GM12878 (cell line): Measurements from ENCODE around the gene RP9. TPM values are rescaled to one million over a fixed set of nuclear protein-coding genes. Genes with fewer than 3 reads are reported as not detected.

Source experiments
- ATAC-seq: fragments of 200-7000 bp; cut with Tn5 transposase; 3 replicates; pipeline ENCODE4 v1.9.1; 2020; ENCODE audit warnings: mild to moderate bottlenecking, moderate library complexity
- BruUV-seq: library from RNA; stranded (reverse); fragments of 400-500 nt; replicated peaks from 2 replicates; lab custom pipeline; 2021; lab: Mats Ljungman, UMichigan
- CTCF ChIA-PET: fragments of 300-600 bp; sonication (Branson Sonifier 250); formaldehyde crosslinking; extraction: SDS; loops from one replicate; lab custom pipeline; 2021; ENCODE audit warnings: inconsistent platforms; lab: Yijun Ruan, JAX
- POLR2A ChIA-PET: fragments of 350-600 bp; formaldehyde crosslinking; extraction: SDS; loops from one replicate; lab custom pipeline; 2021; ENCODE audit warnings: inconsistent platforms; lab: Charles Lee
- RAD21 ChIA-PET: fragments of 300-600 bp; sonication (Branson Sonifier 250); formaldehyde crosslinking; loops from one replicate; lab custom pipeline; 2023; ENCODE audit warnings: antibody characterized with exemption; ENCODE audit not compliant: unreplicated experiment; lab: Charles Lee
- SMC1A ChIA-PET: fragments of 300-600 bp; sonication (Branson Sonifier 250); formaldehyde crosslinking; loops from one replicate; lab custom pipeline; 2023; ENCODE audit not compliant: unreplicated experiment, uncharacterized antibody; lab: Charles Lee
- DNase-seq: peaks from one replicate; pipeline ENCODE4 v3.0.0-alpha.2; 2011; ENCODE audit warnings: low read depth, low spot score
- FAIRE-seq: peaks from 3 replicates; lab custom pipeline; 2011; peaks lifted over from hg19 to GRCh38; lab: Jason Lieb, UNC
- H2AFZ ChIP-seq: 2 replicates; pipeline ENCODE4 v1.6.0; 2011; ENCODE audit warnings: low read depth, low read length, control low read depth; ENCODE audit not compliant: control insufficient read depth
- H3K27ac ChIP-seq: 2 replicates; pipeline ENCODE4 v1.5.1; 2011; ENCODE audit warnings: control low read depth; ENCODE audit not compliant: control insufficient read depth, insufficient read depth
- H3K27me3 ChIP-seq, 2 experiments: replicated peaks in 1 of 2; 2 replicates each; pipeline versions ENCODE4 v1.6.0 to v1.6.1; 2011; ENCODE audit warnings: low read length in 1 of 2; ENCODE audit not compliant: control insufficient read depth in 2 of 2, insufficient read depth in 2 of 2
- H3K36me3 ChIP-seq, 2 experiments: 2 replicates each; pipeline ENCODE4 v1.5.1; 2011; ENCODE audit warnings: low read length in 1 of 2; ENCODE audit not compliant: control insufficient read depth in 2 of 2, insufficient read depth in 2 of 2
- H3K4me1 ChIP-seq: 2 replicates; pipeline ENCODE4 v1.6.1; 2011; ENCODE audit warnings: mild to moderate bottlenecking, low read length, moderate library complexity, mixed read lengths; ENCODE audit not compliant: control insufficient read depth, insufficient read depth
- H3K4me2 ChIP-seq: 2 replicates; pipeline ENCODE4 v1.6.0; 2011; ENCODE audit warnings: control low read depth; ENCODE audit not compliant: control insufficient read depth, insufficient read depth
- H3K4me3 ChIP-seq: fragments of 200-600 bp; sonication (generic); 2 replicates; pipeline ENCODE4 v1.5.1; 2016
- H3K79me2 ChIP-seq: 2 replicates; pipeline ENCODE4 v1.6.0; 2011; ENCODE audit warnings: low read length; ENCODE audit not compliant: control insufficient read depth, insufficient read depth
- H3K9ac ChIP-seq: 2 replicates; pipeline ENCODE4 v1.8.0; 2011; ENCODE audit warnings: low read length, control low read depth, mixed read lengths; ENCODE audit not compliant: control insufficient read depth, insufficient read depth
- H3K9me3 ChIP-seq: replicated peaks from 3 replicates; pipeline ENCODE4 v1.5.1; 2011; ENCODE audit warnings: mild to moderate bottlenecking, low read length; ENCODE audit not compliant: control insufficient read depth, insufficient read depth
- H4K20me1 ChIP-seq: 2 replicates; pipeline ENCODE4 v1.6.0; 2011; ENCODE audit not compliant: control insufficient read depth, insufficient read depth
- CBX3 ChIP-seq: fragments of 200-600 bp; sonication (generic); IDR thresholded peaks from 2 replicates; pipeline ENCODE4 v1.6.1; 2016; ENCODE audit warnings: low read depth, borderline replicate concordance
- IKZF1 ChIP-seq: fragments of 450-650 bp; conservative IDR thresholded peaks from 2 replicates; pipeline ENCODE4 v1.6.1; 2017; ENCODE audit warnings: antibody characterized with exemption, mild to moderate bottlenecking
- MTA2 ChIP-seq: fragments of 450-650 bp; IDR thresholded peaks from 2 replicates; pipeline ENCODE4 v1.6.1; 2016; ENCODE audit warnings: low read depth, mild to moderate bottlenecking, moderate library complexity
- MTA3 ChIP-seq: IDR thresholded peaks from 2 replicates; pipeline ENCODE4 v1.6.1; 2012; ENCODE audit warnings: low read length, inconsistent platforms, borderline replicate concordance
- MYB ChIP-seq: fragments of 150-350 bp; IDR thresholded peaks from 2 replicates; pipeline ENCODE4 v1.6.1; 2014; ENCODE audit warnings: mild to moderate bottlenecking, low read depth, low read length, borderline replicate concordance
- PML ChIP-seq: IDR thresholded peaks from 2 replicates; pipeline ENCODE4 v1.6.1; 2012; ENCODE audit warnings: low read length, inconsistent platforms
- PRDM15 ChIP-seq: fragments of 450-650 bp; formaldehyde crosslinking; IDR thresholded peaks from 2 replicates; pipeline ENCODE4 v1.4.0; 2020; ENCODE audit warnings: mild to moderate bottlenecking, moderate library complexity
- RAD21 ChIP-seq: IDR thresholded peaks from 2 replicates; pipeline ENCODE4 v1.6.1; 2011; ENCODE audit warnings: mild to moderate bottlenecking, low read depth, low read length, moderate library complexity; ENCODE audit not compliant: insufficient read depth
- RB1 ChIP-seq: fragments of 450-650 bp; formaldehyde crosslinking; IDR thresholded peaks from 2 replicates; pipeline ENCODE4 v1.6.1; 2017; ENCODE audit warnings: mild to moderate bottlenecking, borderline replicate concordance
- SREBF1 ChIP-seq: IDR thresholded peaks from 2 replicates; pipeline ENCODE4 v1.6.1; 2012; ENCODE audit warnings: mild to moderate bottlenecking, low read length
- TCF12 ChIP-seq: IDR thresholded peaks from 2 replicates; pipeline ENCODE4 v1.6.1; 2011; ENCODE audit warnings: low read depth, mild to moderate bottlenecking, low read length
- WGBS: methylation state at CpG from one replicate; pipeline ENCODE4 v1.1.6; 2016; ENCODE audit warnings: low lambda C conversion rate; ENCODE audit not compliant: insufficient replicate concordance, insufficient coverage; ENCODE audit errors: missing lambda C conversion rate; 5-methylcytosine and 5-hydroxymethylcytosine counted together
- in situ Hi-C: fragments of 300-500 bp; cut with MboI; formaldehyde crosslinking; loops from 9 replicates; pipeline ENCODE4 v1.14.3; 2018; ENCODE audit warnings: mixed read lengths
- intact Hi-C: fragments of 100-400 bp; cut with micrococcal nuclease; formaldehyde crosslinking; loops from one replicate; pipeline ENCODE4 v1.14.2; 2022; ENCODE audit not compliant: unreplicated experiment
- polyA plus RNA-seq, 11 experiments: library from polyadenylated mRNA; depleted of rRNA in 4 of 11; unstranded in 6 of 11; stranded (reverse) in 5 of 11; fragments of >200 nt; fragmentation: Nextera tagmentation in 4 of 11; fragmentation: Illumina TruSeq in 1 of 11; extraction: Ambion mirVana in 4 of 11; extraction: Trizol in 1 of 11; gene quantifications; 1 replicate in 1 of 11; 2 replicates in 10 of 11; pipeline versions ENCODE4 v1.2.1 to v1.2.3, GENCODE V29; 2011 to 2016; ENCODE audit warnings: inconsistent platforms in 2 of 11, missing spikeins in 2 of 11, low read depth in 1 of 11
- total RNA-seq, 4 experiments: library from RNA; depleted of rRNA in 3 of 4; stranded (reverse); fragments of >200 nt in 3 of 4; fragmentation: Illumina TruSeq in 1 of 4; extraction: Trizol in 1 of 4; gene quantifications; 2 replicates each; pipeline versions ENCODE4 v1.2.1 to v1.2.3, GENCODE V29; 2013 to 2021

The RP9 gene
- total and polyA plus RNA-seq, 10 of the 15 experiments (the other 5 are each of a cell fraction or from before 2014, with no cell fraction given): 7.6 to 25.3 (median 16.9) TPM

- no peak for DNase-seq
- H3K9ac ChIP-seq: no peak overlapping the region
- H3K4me3 ChIP-seq: no peak overlapping the region
- no peaks in the 10 kb centered on the region for H3K27me3 ChIP-seq
- POLR2A ChIA-PET: no interaction called here
- WGBS: 39% methylated on average over 1 of the region's 1 CpG
- RAD21 ChIA-PET: interaction anchor here (0.9 kb wide), 1 partner anchor 28 kb away, joined by 3 read pairs; no protein-coding TSS in a partner anchor
- intact Hi-C loops: no loop called here
- no peak for FAIRE-seq
- H3K4me2 ChIP-seq: no peak overlapping the region
- no peaks in the 10 kb centered on the region; the same call in 2 of the 3 replicates for H3K9me3 ChIP-seq
- no peaks in the 10 kb centered on the region for H3K36me3 ChIP-seq
- H3K27ac ChIP-seq: no peak overlapping the region
- SMC1A ChIA-PET: interaction anchor here (0.7 kb wide), 1 partner anchor 10 kb away, joined by 3 read pairs; no protein-coding TSS in a partner anchor
- in situ Hi-C loops: no loop called here
- CTCF ChIA-PET: interaction anchor here (0.9 to 1.0 kb wide), 2 partner anchors 9 to 29 kb away, joined by 3 to 4 read pairs; no protein-coding TSS in a partner anchor
- H3K4me1 ChIP-seq: no peaks in the 10 kb centered on the region
- no peaks in the 10 kb centered on the region for H4K20me1 ChIP-seq
- no peak for TF ChIP-seq RB1
- TF ChIP-seq TCF12: no peak
- no peak for TF ChIP-seq MTA3
- no peak for TF ChIP-seq MYB
- TF ChIP-seq PML: no peak
- TF ChIP-seq SREBF1: no peak
- no peak for TF ChIP-seq PRDM15
- no peak for TF ChIP-seq MTA2
- TF ChIP-seq RAD21: no peak
- TF ChIP-seq IKZF1: no peak
- TF ChIP-seq CBX3: no peak
- no peak for ATAC-seq
- H2AFZ ChIP-seq: no peak overlapping the region
- BruUV-seq: no TSS peak
- H3K79me2 ChIP-seq: no peaks in the 10 kb centered on the region
Observed at GRCh38 chr7:33157311-33157710, 48.1 kb upstream of the RP9 start.
